ENCODE measurements around the gene SLC4A4. TPM values are rescaled to one million over a fixed set of nuclear protein-coding genes. Genes with fewer than 3 reads are reported as not detected.

SLC4A4 gene
- total and polyA plus RNA-seq, 10 of the 15 experiments (the other 5 are each of a cell fraction or from before 2014, with no cell fraction given), result 0.05 to 0.44 (median 0.18) TPM

DNA sequence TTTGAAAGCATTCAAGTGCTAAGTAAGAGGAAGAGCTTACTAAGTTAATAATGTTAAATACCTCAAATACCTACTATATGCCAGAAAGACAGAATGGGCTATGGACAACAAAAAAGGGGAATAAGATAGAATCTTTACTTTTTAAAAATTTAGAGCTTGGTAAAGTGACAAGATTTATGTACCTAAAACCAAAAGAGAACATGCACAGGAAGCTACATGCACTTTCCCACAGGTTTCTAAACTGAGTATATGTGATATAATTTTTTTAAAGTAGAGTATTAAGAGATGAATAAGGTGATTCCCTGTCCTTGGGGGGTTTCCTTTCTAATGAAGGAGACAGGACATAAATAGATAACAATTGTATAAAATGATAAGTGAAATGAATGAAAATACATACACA lies 30.7 kb downstream of the SLC4A4 start (continued):
- TF ChIP-seq, protein P1, sequence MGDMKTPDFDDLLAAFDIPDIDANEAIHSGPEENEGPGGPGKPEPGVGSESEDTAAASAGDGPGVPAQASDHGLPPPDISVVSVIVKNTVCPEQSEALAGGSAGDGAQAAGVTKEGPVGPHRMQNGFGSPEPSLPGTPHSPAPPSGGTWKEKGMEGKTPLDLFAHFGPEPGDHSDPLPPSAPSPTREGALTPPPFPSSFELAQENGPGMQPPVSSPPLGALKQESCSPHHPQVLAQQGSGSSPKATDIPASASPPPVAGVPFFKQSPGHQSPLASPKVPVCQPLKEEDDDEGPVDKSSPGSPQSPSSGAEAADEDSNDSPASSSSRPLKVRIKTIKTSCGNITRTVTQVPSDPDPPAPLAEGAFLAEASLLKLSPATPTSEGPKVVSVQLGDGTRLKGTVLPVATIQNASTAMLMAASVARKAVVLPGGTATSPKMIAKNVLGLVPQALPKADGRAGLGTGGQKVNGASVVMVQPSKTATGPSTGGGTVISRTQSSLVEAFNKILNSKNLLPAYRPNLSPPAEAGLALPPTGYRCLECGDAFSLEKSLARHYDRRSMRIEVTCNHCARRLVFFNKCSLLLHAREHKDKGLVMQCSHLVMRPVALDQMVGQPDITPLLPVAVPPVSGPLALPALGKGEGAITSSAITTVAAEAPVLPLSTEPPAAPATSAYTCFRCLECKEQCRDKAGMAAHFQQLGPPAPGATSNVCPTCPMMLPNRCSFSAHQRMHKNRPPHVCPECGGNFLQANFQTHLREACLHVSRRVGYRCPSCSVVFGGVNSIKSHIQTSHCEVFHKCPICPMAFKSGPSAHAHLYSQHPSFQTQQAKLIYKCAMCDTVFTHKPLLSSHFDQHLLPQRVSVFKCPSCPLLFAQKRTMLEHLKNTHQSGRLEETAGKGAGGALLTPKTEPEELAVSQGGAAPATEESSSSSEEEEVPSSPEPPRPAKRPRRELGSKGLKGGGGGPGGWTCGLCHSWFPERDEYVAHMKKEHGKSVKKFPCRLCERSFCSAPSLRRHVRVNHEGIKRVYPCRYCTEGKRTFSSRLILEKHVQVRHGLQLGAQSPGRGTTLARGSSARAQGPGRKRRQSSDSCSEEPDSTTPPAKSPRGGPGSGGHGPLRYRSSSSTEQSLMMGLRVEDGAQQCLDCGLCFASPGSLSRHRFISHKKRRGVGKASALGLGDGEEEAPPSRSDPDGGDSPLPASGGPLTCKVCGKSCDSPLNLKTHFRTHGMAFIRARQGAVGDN (IDR thresholded peaks at IDR 0.05), result no peak
- no peak for TF ChIP-seq RAD51 (IDR thresholded peaks at IDR 0.05)

DNA sequence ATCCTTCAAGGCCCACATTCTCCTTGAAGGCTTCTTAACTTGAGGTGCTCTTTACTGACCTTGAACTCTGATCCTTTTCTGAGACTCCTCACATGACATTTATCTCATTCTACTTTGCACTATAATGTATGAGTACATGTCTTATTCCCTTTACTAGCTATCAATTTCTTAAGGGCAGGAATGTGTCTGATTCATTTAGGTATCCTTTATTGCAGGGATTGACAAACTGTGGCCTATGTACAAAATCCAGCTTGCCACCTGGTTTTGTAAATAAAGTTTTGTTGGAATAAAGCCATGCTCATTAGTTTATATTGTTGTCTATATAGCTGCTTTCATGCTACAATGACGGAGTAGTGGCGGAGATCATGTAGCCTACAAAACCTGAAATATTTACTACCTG lies 36.7 kb downstream of the SLC4A4 start:
- Histone ChIP-seq H2AFZ (ENCODE audit: control insufficient read depth, low read depth, low read length) (no peak overlapping the region), H3K9me3 (replicated peaks; ENCODE audit: control insufficient read depth, insufficient read depth, low read length) (no peaks in the 10 kb centered on the region), H3K27me3 (replicated peaks in 1 of 2; ENCODE audit: control insufficient read depth in 2 of 2, insufficient read depth in 2 of 2, low read length in 1 of 2) (no peaks in the 10 kb centered on the region), H3K4me3 (no peak overlapping the region), H3K4me2 (ENCODE audit: control insufficient read depth, insufficient read depth) (no peak overlapping the region), H3K9ac (ENCODE audit: control insufficient read depth, insufficient read depth, low read length) (no peak overlapping the region), H3K27ac (ENCODE audit: control insufficient read depth, insufficient read depth) (no peak overlapping the region), H4K20me1 (ENCODE audit: control insufficient read depth, insufficient read depth) (no peaks in the 10 kb centered on the region), H3K36me3 (ENCODE audit: control insufficient read depth in 2 of 2, insufficient read depth in 2 of 2, low read length in 1 of 2) (no peaks in the 10 kb centered on the region), H3K79me2 (ENCODE audit: control insufficient read depth, insufficient read depth, low read length) (no peaks in the 10 kb centered on the region), H3K4me1 (ENCODE audit: control insufficient read depth, insufficient read depth, low read length) (no peaks in the 10 kb centered on the region)
- WGBS (ENCODE audit: insufficient coverage, insufficient replicate concordance, low lambda C conversion rate, missing lambda C conversion rate), result 97% methylated on average over 2 of the region's 2 CpGs
- intact Hi-C loops (cut with micrococcal nuclease; ENCODE audit: unreplicated experiment) (no loop called here), in situ Hi-C loops (cut with MboI) (no loop called here)
- FAIRE-seq (no peak), DNase-seq (ENCODE audit: low read depth, low spot score) (no peak), ATAC-seq (no peak)
- BruUV-seq (replicated peaks), result no TSS peak
- CTCF ChIA-PET, result interaction anchor here (1.0 kb wide), 1 partner anchor 147 kb away, joined by 3 read pairs; no protein-coding TSS in a partner anchor
- SMC1A ChIA-PET (ENCODE audit: uncharacterized antibody, unreplicated experiment), result interaction anchor here (0.6 kb wide), 1 partner anchor 478 kb away, joined by 3 read pairs; no protein-coding TSS in a partner anchor
- RAD21 ChIA-PET (ENCODE audit: unreplicated experiment), result no interaction called here
- TF ChIP-seq ETV6 (conservative IDR thresholded peaks at IDR 0.05 in 1 of 2, IDR thresholded peaks at IDR 0.05 in 1 of 2; ENCODE audit: borderline replicate concordance in 1 of 2, low read depth in 1 of 2), result no peak
- no peak for TF ChIP-seq POLR2A (IDR thresholded peaks at IDR 0.05; ENCODE audit: low read depth, low read length)
- TF ChIP-seq HDAC6 (IDR thresholded peaks at IDR 0.05; ENCODE audit: unreplicated experiment), result no peak
- TF ChIP-seq, protein P2, sequence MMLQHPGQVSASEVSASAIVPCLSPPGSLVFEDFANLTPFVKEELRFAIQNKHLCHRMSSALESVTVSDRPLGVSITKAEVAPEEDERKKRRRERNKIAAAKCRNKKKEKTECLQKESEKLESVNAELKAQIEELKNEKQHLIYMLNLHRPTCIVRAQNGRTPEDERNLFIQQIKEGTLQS (IDR thresholded peaks at IDR 0.05; ENCODE audit: borderline replicate concordance, extremely low read depth, low read depth, low read length), result no peak
- no peak for TF ChIP-seq RBBP5 (conservative IDR thresholded peaks at IDR 0.05)
- no peak for TF ChIP-seq POLR2AphosphoS5 (IDR thresholded peaks at IDR 0.05; ENCODE audit: low read length)
- TF ChIP-seq BACH1 (IDR thresholded peaks at IDR 0.05; ENCODE audit: borderline replicate concordance), result no peak
- no peak for TF ChIP-seq CHD4 (IDR thresholded peaks at IDR 0.05)
- TF ChIP-seq JUNB (IDR thresholded peaks at IDR 0.05), result no peak
- TF ChIP-seq IKZF1 (conservative IDR thresholded peaks at IDR 0.05), result no peak
- no peak for TF ChIP-seq LARP7 (IDR thresholded peaks at IDR 0.05)
- no peak for TF ChIP-seq CHD2 (IDR thresholded peaks at IDR 0.05; ENCODE audit: borderline replicate concordance, low read depth, low read length)
- TF ChIP-seq, protein P3, sequence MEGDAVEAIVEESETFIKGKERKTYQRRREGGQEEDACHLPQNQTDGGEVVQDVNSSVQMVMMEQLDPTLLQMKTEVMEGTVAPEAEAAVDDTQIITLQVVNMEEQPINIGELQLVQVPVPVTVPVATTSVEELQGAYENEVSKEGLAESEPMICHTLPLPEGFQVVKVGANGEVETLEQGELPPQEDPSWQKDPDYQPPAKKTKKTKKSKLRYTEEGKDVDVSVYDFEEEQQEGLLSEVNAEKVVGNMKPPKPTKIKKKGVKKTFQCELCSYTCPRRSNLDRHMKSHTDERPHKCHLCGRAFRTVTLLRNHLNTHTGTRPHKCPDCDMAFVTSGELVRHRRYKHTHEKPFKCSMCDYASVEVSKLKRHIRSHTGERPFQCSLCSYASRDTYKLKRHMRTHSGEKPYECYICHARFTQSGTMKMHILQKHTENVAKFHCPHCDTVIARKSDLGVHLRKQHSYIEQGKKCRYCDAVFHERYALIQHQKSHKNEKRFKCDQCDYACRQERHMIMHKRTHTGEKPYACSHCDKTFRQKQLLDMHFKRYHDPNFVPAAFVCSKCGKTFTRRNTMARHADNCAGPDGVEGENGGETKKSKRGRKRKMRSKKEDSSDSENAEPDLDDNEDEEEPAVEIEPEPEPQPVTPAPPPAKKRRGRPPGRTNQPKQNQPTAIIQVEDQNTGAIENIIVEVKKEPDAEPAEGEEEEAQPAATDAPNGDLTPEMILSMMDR (IDR thresholded peaks at IDR 0.05 in 2 of 3, conservative IDR thresholded peaks at IDR 0.05 in 1 of 3; ENCODE audit: control insufficient read depth in 2 of 3, extremely low read depth in 1 of 3, insufficient read depth in 1 of 3, low read depth in 3 of 3, low read length in 3 of 3), result no peak
- no peak for TF ChIP-seq SREBF1 (IDR thresholded peaks at IDR 0.05; ENCODE audit: low read length)
- no peak for TF ChIP-seq HCFC1 (IDR thresholded peaks at IDR 0.05; ENCODE audit: low read length)
- no peak for TF ChIP-seq ZNF622 (IDR thresholded peaks at IDR 0.05)
- TF ChIP-seq CREB1 (IDR thresholded peaks at IDR 0.05; ENCODE audit: low read depth), result no peak
- no peak for TF ChIP-seq MTA3 (IDR thresholded peaks at IDR 0.05; ENCODE audit: borderline replicate concordance, low read length)
- TF ChIP-seq CBX3 (IDR thresholded peaks at IDR 0.05; ENCODE audit: borderline replicate concordance, low read depth), result no peak
- POLR2A ChIA-PET, result interaction anchor here (0.6 kb wide), 1 partner anchor 180 kb away, joined by 3 read pairs; no protein-coding TSS in a partner anchor

Measured in GM12878 (cell line).